ENCODE data around the gene AKAP8.
A peak's percentile ranks its signal among the peaks of the same experiment; 100 is the strongest.

AKAP8 gene

GRCh38 chr19:15330801-15331418, 48.7 kb downstream of the AKAP8 start:
- DNase-seq: peak in 1 of 5 experiments; percentile 26

- no peak for DNase-seq
Measured at GRCh38 chr19:15328312-15328711, 51.3 kb downstream of the AKAP8 start.

GRCh38 chr19:15324791-15325519, 54.6 kb downstream of the AKAP8 start:
- no peak for DNase-seq

- DNase-seq: no peak
Measured at GRCh38 chr19:15323496-15324235, 55.9 kb downstream of the AKAP8 start.

GRCh38 chr19:15321739-15322138, 57.8 kb downstream of the AKAP8 start:
- peak in 1 of 5 experiments; percentile 15 for DNase-seq

GRCh38 chr19:15320116-15320515, 59.5 kb downstream of the AKAP8 start:
- no peak for DNase-seq

- no peak for DNase-seq
Measured at GRCh38 chr19:15318241-15318691, 61.3 kb downstream of the AKAP8 start.

- DNase-seq: no peak
Measured at GRCh38 chr19:15317392-15318071, 62.1 kb downstream of the AKAP8 start.

- DNase-seq: no peak
Measured at GRCh38 chr19:15316498-15316897, 63.1 kb downstream of the AKAP8 start.

- DNase-seq: no peak
Measured at GRCh38 chr19:15315101-15315500, 64.5 kb downstream of the AKAP8 start.

GRCh38 chr19:15313649-15314279, 65.8 kb downstream of the AKAP8 start:
- no peak for DNase-seq

- no peak for DNase-seq
Measured at GRCh38 chr19:15307169-15307568, 72.4 kb downstream of the AKAP8 start.

GRCh38 chr19:15305582-15306334, 73.8 kb downstream of the AKAP8 start:
- no peak for DNase-seq

GRCh38 chr19:15304140-15304705, 75.4 kb downstream of the AKAP8 start:
- peak in 2 of 5 experiments; percentile 41 to 68 for DNase-seq
